Ishikawa (cell line): ENCODE results near the gene PLA2R1.

Experiments
- CEBPB ChIP-seq: IDR thresholded peaks from 2 replicates; pipeline ENCODE4 v1.6.1; 2012
- CREB1 ChIP-seq: IDR thresholded peaks from 2 replicates; pipeline ENCODE4 v1.6.1; 2012; ENCODE audit warnings: low read depth
- EGR1 ChIP-seq: IDR thresholded peaks from 2 replicates; pipeline ENCODE4 v1.6.1; 2012
- EP300 ChIP-seq: IDR thresholded peaks from 2 replicates; pipeline ENCODE4 v1.6.1; 2012; ENCODE audit warnings: borderline replicate concordance
- FOXM1 ChIP-seq: IDR thresholded peaks from 2 replicates; pipeline ENCODE4 v1.6.1; 2012; ENCODE audit warnings: low read depth, borderline replicate concordance
- NFIC ChIP-seq: IDR thresholded peaks from 2 replicates; pipeline ENCODE4 v1.6.1; 2012
- RAD21 ChIP-seq: IDR thresholded peaks from 2 replicates; pipeline ENCODE4 v1.6.1; 2012; ENCODE audit warnings: low read depth
- TAF1 ChIP-seq: IDR thresholded peaks from 2 replicates; pipeline ENCODE4 v1.6.1; 2012; ENCODE audit warnings: low read depth, mild to moderate bottlenecking
- TCF12 ChIP-seq: IDR thresholded peaks from 2 replicates; pipeline ENCODE4 v1.6.1; 2012; ENCODE audit warnings: low read depth
- TEAD4 ChIP-seq: IDR thresholded peaks from 2 replicates; pipeline ENCODE4 v1.6.1; 2012
- USF1 ChIP-seq: IDR thresholded peaks from 2 replicates; pipeline ENCODE4 v1.6.1; 2012
- YY1 ChIP-seq: IDR thresholded peaks from 2 replicates; pipeline ENCODE4 v1.6.1; 2012; ENCODE audit warnings: low read depth
- ZBTB7A ChIP-seq: IDR thresholded peaks from 2 replicates; pipeline ENCODE4 v1.6.1; 2012; ENCODE audit warnings: low read depth
- TF ChIP-seq, protein P1 (sequence below): IDR thresholded peaks from 2 replicates; pipeline ENCODE4 v1.6.1; 2012
- TF ChIP-seq, protein P2 (sequence below): IDR thresholded peaks from 2 replicates; pipeline ENCODE4 v1.6.1; 2012; ENCODE audit warnings: low read depth, mild to moderate bottlenecking

PLA2R1 gene

GRCh38 chr2:159933727-159934049, 128.7 kb downstream of the PLA2R1 start:
- no peak for TF ChIP-seq TCF12
- TF ChIP-seq EGR1, result no peak
- TF ChIP-seq RAD21, result no peak
- TF ChIP-seq TEAD4, result no peak
- no peak for TF ChIP-seq NFIC

- TF ChIP-seq RAD21, result no peak
- no peak for TF ChIP-seq TAF1
- TF ChIP-seq USF1, result no peak
- TF ChIP-seq, protein P1, sequence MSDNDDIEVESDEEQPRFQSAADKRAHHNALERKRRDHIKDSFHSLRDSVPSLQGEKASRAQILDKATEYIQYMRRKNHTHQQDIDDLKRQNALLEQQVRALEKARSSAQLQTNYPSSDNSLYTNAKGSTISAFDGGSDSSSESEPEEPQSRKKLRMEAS, result no peak
- no peak for TF ChIP-seq EP300
- TF ChIP-seq NFIC, result no peak
- TF ChIP-seq, protein P2, sequence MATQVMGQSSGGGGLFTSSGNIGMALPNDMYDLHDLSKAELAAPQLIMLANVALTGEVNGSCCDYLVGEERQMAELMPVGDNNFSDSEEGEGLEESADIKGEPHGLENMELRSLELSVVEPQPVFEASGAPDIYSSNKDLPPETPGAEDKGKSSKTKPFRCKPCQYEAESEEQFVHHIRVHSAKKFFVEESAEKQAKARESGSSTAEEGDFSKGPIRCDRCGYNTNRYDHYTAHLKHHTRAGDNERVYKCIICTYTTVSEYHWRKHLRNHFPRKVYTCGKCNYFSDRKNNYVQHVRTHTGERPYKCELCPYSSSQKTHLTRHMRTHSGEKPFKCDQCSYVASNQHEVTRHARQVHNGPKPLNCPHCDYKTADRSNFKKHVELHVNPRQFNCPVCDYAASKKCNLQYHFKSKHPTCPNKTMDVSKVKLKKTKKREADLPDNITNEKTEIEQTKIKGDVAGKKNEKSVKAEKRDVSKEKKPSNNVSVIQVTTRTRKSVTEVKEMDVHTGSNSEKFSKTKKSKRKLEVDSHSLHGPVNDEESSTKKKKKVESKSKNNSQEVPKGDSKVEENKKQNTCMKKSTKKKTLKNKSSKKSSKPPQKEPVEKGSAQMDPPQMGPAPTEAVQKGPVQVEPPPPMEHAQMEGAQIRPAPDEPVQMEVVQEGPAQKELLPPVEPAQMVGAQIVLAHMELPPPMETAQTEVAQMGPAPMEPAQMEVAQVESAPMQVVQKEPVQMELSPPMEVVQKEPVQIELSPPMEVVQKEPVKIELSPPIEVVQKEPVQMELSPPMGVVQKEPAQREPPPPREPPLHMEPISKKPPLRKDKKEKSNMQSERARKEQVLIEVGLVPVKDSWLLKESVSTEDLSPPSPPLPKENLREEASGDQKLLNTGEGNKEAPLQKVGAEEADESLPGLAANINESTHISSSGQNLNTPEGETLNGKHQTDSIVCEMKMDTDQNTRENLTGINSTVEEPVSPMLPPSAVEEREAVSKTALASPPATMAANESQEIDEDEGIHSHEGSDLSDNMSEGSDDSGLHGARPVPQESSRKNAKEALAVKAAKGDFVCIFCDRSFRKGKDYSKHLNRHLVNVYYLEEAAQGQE, result no peak
- TF ChIP-seq YY1, result no peak
- no peak for TF ChIP-seq EGR1
- TF ChIP-seq FOXM1, result no peak
- no peak for TF ChIP-seq TCF12
- TF ChIP-seq ZBTB7A, result no peak
- TF ChIP-seq CREB1, result no peak
- TF ChIP-seq TEAD4, result no peak
- no peak for TF ChIP-seq CEBPB
Measured at GRCh38 chr2:159933040-159933726, 129.2 kb downstream of the PLA2R1 start.

- TF ChIP-seq NFIC (no peak), USF1 (no peak), TAF1 (no peak), YY1 (no peak), EP300 (no peak), RAD21 (no peak), CEBPB (no peak), ZBTB7A (no peak)
- TF ChIP-seq, protein P1, result no peak
Measured at GRCh38 chr2:159926695-159927094, 135.7 kb downstream of the PLA2R1 start.

DNA sequence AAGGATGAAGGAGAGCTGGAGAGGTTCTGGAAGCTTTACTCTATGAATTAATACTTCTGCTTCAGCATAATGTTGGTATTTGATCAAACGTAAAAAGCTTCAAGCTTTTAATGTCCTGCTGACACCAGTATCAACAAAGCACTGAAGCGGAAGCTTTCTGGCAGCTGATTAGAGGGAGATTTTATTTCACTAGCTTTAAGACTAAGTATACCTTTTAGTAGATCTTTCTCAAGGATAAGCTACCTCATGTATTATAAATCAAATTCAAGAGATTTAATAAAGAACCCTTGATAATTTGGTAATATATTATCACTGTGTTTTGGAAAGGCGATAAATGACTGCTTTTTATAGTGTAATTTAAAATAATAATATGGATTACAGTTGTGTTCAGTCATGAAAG, 136.4 kb downstream of the PLA2R1 start:
- TF ChIP-seq, protein P2, result no peak
- peak; percentile 69; the same call in 1 of the 2 replicates for TF ChIP-seq NFIC

DNA sequence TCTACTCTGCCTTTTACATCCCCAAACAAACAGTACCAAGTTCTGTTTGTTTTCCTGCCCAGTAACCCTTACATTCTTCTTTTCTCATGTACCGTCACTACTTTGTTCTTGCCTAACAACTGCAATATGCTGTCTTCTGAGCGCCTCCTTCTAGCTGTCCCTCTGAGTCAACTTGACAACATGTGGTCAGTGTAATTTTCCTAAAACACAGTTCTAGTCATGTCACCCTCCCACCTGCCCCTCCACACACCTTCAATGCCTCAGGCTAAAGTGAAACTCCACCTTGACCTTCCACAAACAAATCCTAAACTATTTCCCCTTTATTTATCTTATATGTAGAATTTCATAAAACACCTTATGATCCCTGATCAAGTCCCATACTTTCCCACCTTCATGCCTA, 139.9 kb downstream of the PLA2R1 start:
- TF ChIP-seq NFIC (no peak), ZBTB7A (no peak), RAD21 (no peak), TAF1 (no peak), TCF12 (no peak)
- TF ChIP-seq, protein P1, result no peak

DNA sequence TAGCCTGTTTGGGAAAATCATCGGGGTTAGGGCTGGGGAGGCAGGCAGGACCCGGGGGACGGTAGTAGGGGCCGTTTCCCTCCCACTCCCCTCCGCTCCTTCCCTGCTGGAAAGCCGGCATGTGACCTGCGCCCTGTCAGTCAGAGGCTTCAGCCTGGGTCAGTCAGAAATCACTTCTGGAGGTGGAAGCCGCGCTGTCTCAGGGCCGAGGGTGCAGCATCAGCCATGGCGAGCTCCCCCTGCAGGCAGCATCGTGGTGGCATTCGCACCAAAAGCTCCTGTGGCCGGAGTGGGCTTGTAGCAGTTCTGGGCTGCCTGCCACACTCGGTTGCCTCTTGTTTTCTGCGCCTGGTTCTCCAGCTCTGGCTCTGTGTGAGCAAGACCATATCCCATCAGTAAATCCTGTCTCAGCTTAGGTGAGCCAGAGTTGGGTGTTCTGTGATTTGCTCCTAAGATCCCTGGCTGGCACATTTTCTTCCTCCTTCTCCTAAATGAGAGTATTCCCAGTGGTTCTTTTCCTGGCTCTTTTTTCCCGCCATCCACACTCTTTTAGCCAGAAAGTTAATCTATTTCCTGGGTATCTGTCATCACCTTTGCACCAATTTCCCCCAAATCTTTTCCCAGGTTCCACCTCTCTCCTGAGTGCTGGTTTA, 140.5 kb downstream of the PLA2R1 start:
- TF ChIP-seq EP300 (no peak), RAD21 (peak; percentile 58; the same call in 1 of the 2 replicates), USF1 (peak; percentile 29; the same call in 1 of the 2 replicates)
